K562 (cell line): ENCODE measurements around the gene HOXA10. TPM values are rescaled to one million over a fixed set of nuclear protein-coding genes. Genes with fewer than 3 reads are reported as not detected.

Source experiments
- ATAC-seq: fragments of 200-7000 bp; cut with Tn5 transposase; 3 replicates; pipeline ENCODE4 v1.9.1; 2020; ENCODE audit warnings: moderate library complexity
- BruUV-seq: library from RNA; stranded (reverse); fragments of 400-500 nt; replicated peaks from 2 replicates; lab custom pipeline; 2021; lab: Mats Ljungman, UMichigan
- CTCF ChIA-PET: fragments of 300-600 bp; formaldehyde crosslinking; extraction: SDS; loops from one replicate; lab custom pipeline; 2021; ENCODE audit warnings: low intra/inter-chr PET ratio; lab: Yijun Ruan, JAX
- POLR2A ChIA-PET: fragments of 300-600, 350-650 bp; sonication (Branson Sonifier 250); formaldehyde crosslinking; extraction: SDS; loops from one replicate; lab custom pipeline; 2021; ENCODE audit warnings: antibody characterized with exemption, inconsistent platforms; lab: Yijun Ruan, JAX
- DNase-seq, 4 experiments: peaks; one replicate each; pipeline versions ENCODE4 v3.0.0 to v3.0.0-alpha.2; 2011 to 2018; ENCODE audit warnings: low spot score in 3 of 4, mixed read lengths in 3 of 4; ENCODE audit errors: extremely low read depth in 1 of 4
- FAIRE-seq: peaks from 2 replicates; lab custom pipeline; 2011; peaks lifted over from hg19 to GRCh38; lab: Jason Lieb, UNC
- H2AFZ ChIP-seq: 2 replicates; pipeline ENCODE4 v1.6.0; 2011; ENCODE audit warnings: low read depth, low read length, control low read depth, inconsistent platforms
- H3K27ac ChIP-seq: fragments of 200-600 bp; 3 replicates; pipeline ENCODE4 v1.8.0; 2011; ENCODE audit warnings: low read depth, mild to moderate bottlenecking, control low read depth, inconsistent platforms, low read length, moderate library complexity, mixed read lengths; ENCODE audit errors: extremely low read depth
- H3K27me3 ChIP-seq, 2 experiments: fragments of 300-600 bp in 1 of 2; 2 replicates in 1 of 2; 3 replicates in 1 of 2; pipeline versions ENCODE4 v1.6.0 to v1.8.0; 2011; ENCODE audit warnings: inconsistent platforms in 2 of 2, low read length in 2 of 2, mild to moderate bottlenecking in 1 of 2, mixed read lengths in 1 of 2, moderate library complexity in 1 of 2; ENCODE audit not compliant: control insufficient read depth in 2 of 2, insufficient read depth in 2 of 2
- H3K36me3 ChIP-seq: fragments of 300-600 bp; 3 replicates; pipeline ENCODE4 v1.8.0; 2011; ENCODE audit warnings: mild to moderate bottlenecking, low read length, inconsistent platforms; ENCODE audit not compliant: control insufficient read depth, insufficient read depth
- H3K4me1 ChIP-seq, 2 experiments: fragments of 200-600 bp in 1 of 2; replicated peaks in 1 of 2; 2 replicates in 1 of 2; 3 replicates in 1 of 2; pipeline versions ENCODE4 v1.5.1 to v1.8.0; 2011; ENCODE audit warnings: inconsistent platforms in 2 of 2, low read length in 2 of 2, mild to moderate bottlenecking in 1 of 2, mixed read lengths in 1 of 2, moderate library complexity in 1 of 2; ENCODE audit not compliant: control insufficient read depth in 2 of 2, insufficient read depth in 2 of 2
- H3K4me2 ChIP-seq: 2 replicates; pipeline ENCODE4 v1.6.1; 2011; ENCODE audit warnings: low read length, control low read depth, inconsistent platforms, mixed read lengths; ENCODE audit not compliant: insufficient read depth
- H3K4me3 ChIP-seq: fragments of 200-600 bp; sonication (generic), shearing (Covaris generic); 2 replicates; pipeline ENCODE4 v1.5.1; 2016; ENCODE audit warnings: control low read depth, inconsistent platforms
- H3K79me2 ChIP-seq: fragments of 200-600 bp; 3 replicates; pipeline ENCODE4 v1.8.0; 2011; ENCODE audit warnings: low read length, inconsistent platforms; ENCODE audit not compliant: control insufficient read depth, insufficient read depth
- H3K9ac ChIP-seq, 2 experiments: 2 replicates each; pipeline versions ENCODE4 v1.6.0 to v1.6.1; 2011; ENCODE audit warnings: low read depth in 2 of 2, low read length in 2 of 2, control low read depth in 1 of 2, inconsistent platforms in 1 of 2, mild to moderate bottlenecking in 1 of 2, mixed read lengths in 1 of 2; ENCODE audit not compliant: insufficient read depth in 1 of 2
- H3K9me1 ChIP-seq: one replicate; pipeline ENCODE4 v1.6.0; 2011; ENCODE audit warnings: inconsistent platforms, mild to moderate bottlenecking, low read length, moderate library complexity; ENCODE audit not compliant: control insufficient read depth, insufficient read depth
- H3K9me3 ChIP-seq: replicated peaks from 2 replicates; pipeline ENCODE4 v1.5.1; 2011; ENCODE audit warnings: low read depth, low read length, inconsistent platforms; ENCODE audit not compliant: control insufficient read depth, insufficient read depth
- H4K20me1 ChIP-seq: replicated peaks from 2 replicates; pipeline ENCODE4 v1.6.1; 2011; ENCODE audit warnings: low read length, inconsistent platforms, mixed read lengths; ENCODE audit not compliant: control insufficient read depth, insufficient read depth
- ARID3B ChIP-seq: fragments of 250-450 bp; sonication (Bioruptor Pico); IDR thresholded peaks from 2 replicates; pipeline ENCODE4 v1.4.0; 2020; ENCODE audit warnings: borderline replicate concordance
- ARNT ChIP-seq, 2 experiments: fragments of 450-650 bp; IDR thresholded peaks; 2 replicates each; pipeline ENCODE4 v1.6.1; 2016; ENCODE audit warnings: mild to moderate bottlenecking in 1 of 2
- CBX1 ChIP-seq: sonication (generic); IDR thresholded peaks from 2 replicates; pipeline ENCODE4 v1.6.1; 2016; ENCODE audit warnings: antibody characterized with exemption, low read depth, mild to moderate bottlenecking
- DACH1 ChIP-seq: fragments of 450-650 bp; IDR thresholded peaks from 2 replicates; pipeline ENCODE4 v1.6.1; 2018; ENCODE audit not compliant: partially characterized antibody
- FOXA1 ChIP-seq: fragments of 450-650 bp; IDR thresholded peaks from 2 replicates; pipeline ENCODE4 v1.6.1; 2016; ENCODE audit warnings: mild to moderate bottlenecking, borderline replicate concordance
- GTF2A2 ChIP-seq: IDR thresholded peaks from 2 replicates; pipeline ENCODE4 v1.6.1; 2016; ENCODE audit warnings: mild to moderate bottlenecking, missing genetic modification characterization, missing compliant biosample characterization
- JUND ChIP-seq, 2 experiments: IDR thresholded peaks; 2 replicates in 1 of 2; 3 replicates in 1 of 2; pipeline ENCODE4 v1.6.1; 2011; ENCODE audit warnings: borderline replicate concordance in 2 of 2, low read depth in 2 of 2, low read length in 2 of 2, improper control_type of control experiment in 1 of 2, missing biosample characterization in 1 of 2, missing genetic modification characterization in 1 of 2, missing genetic modification reagents in 1 of 2
- KDM1A ChIP-seq, 2 experiments: fragments of 450-650 bp; IDR thresholded peaks; 2 replicates each; pipeline ENCODE4 v1.6.1; 2016; ENCODE audit warnings: mild to moderate bottlenecking in 2 of 2
- NCOA4 ChIP-seq: fragments of 450-650 bp; IDR thresholded peaks from 2 replicates; pipeline ENCODE4 v1.6.1; 2018; ENCODE audit warnings: mild to moderate bottlenecking; ENCODE audit not compliant: partially characterized antibody
- RAD21 ChIP-seq, 2 experiments: fragments of 250-450 bp in 1 of 2; fragments of 450-650 bp in 1 of 2; sonication (Bioruptor Pico) in 1 of 2; formaldehyde crosslinking in 1 of 2; IDR thresholded peaks in 1 of 2; conservative IDR thresholded peaks in 1 of 2; 2 replicates each; pipeline versions ENCODE4 v1.4.0 to v1.8.0; 2020 to 2022; ENCODE audit warnings: mild to moderate bottlenecking in 2 of 2, moderate library complexity in 1 of 2
- SIN3B ChIP-seq: fragments of 450-650 bp; IDR thresholded peaks from 2 replicates; pipeline ENCODE4 v1.6.1; 2017; ENCODE audit warnings: low read depth, mild to moderate bottlenecking, moderate library complexity
- ZNF583 ChIP-seq: fragments of 250-450 bp; sonication (Bioruptor Pico); IDR thresholded peaks from 2 replicates; pipeline ENCODE4 v1.4.0; 2020
- ZNF707 ChIP-seq: fragments of 250-450 bp; sonication (Bioruptor Pico); conservative IDR thresholded peaks from 2 replicates; pipeline ENCODE4 v1.8.0; 2022; ENCODE audit warnings: inconsistent platforms, mild to moderate bottlenecking, moderate library complexity
- WGBS: fragments of 100-300 bp; shearing (Covaris generic); methylation state at CpG from one replicate; pipeline ENCODE4 v1.1.6; 2016; ENCODE audit warnings: low coverage, mixed read lengths; ENCODE audit not compliant: insufficient coverage; ENCODE audit errors: missing lambda C conversion rate; 5-methylcytosine and 5-hydroxymethylcytosine counted together
- in situ Hi-C: fragments of 300-500 bp; cut with MboI; formaldehyde crosslinking; loops from 4 replicates; pipeline ENCODE4 v1.15.0; 2018; ENCODE audit warnings: inconsistent platforms, mixed read lengths
- intact Hi-C: fragments of 100-400 bp; cut with micrococcal nuclease; formaldehyde crosslinking; loops from 2 replicates; pipeline ENCODE4 v1.14.2; 2022
- polyA plus RNA-seq, 8 experiments: library from polyadenylated mRNA; depleted of rRNA in 4 of 8; stranded (reverse) in 5 of 8; unstranded in 3 of 8; fragments of >200 nt; fragmentation: Nextera tagmentation in 2 of 8; fragmentation: Illumina TruSeq in 1 of 8; extraction: Ambion mirVana in 2 of 8; extraction: Trizol in 1 of 8; gene quantifications; 2 replicates each; pipeline versions ENCODE4 v1.2.1 to v1.2.3, GENCODE V29; 2011 to 2014; ENCODE audit warnings: inconsistent platforms in 1 of 8, missing spikeins in 1 of 8
- total RNA-seq, 7 experiments: library from RNA; depleted of rRNA in 6 of 7; stranded (reverse); fragments of >200 nt in 6 of 7; fragmentation: Illumina TruSeq in 2 of 7; extraction: Trizol in 2 of 7; gene quantifications; 2 replicates each; pipeline versions ENCODE4 v1.2.1 to v1.2.3, GENCODE V29; 2011 to 2021; ENCODE audit warnings: low replicate concordance in 1 of 7
- TF ChIP-seq, protein P1 (sequence below): IDR thresholded peaks from 2 replicates; pipeline ENCODE4 v1.6.1; 2014; ENCODE audit warnings: antibody characterized with exemption

HOXA10 gene
- total and polyA plus RNA-seq, 9 of the 15 experiments (the other 6 are each of a cell fraction or from before 2014, with no cell fraction given) = not detected

- FAIRE-seq (no peak), DNase-seq (no peak), ATAC-seq (no peak)
- intact Hi-C loops = no loop called here
- POLR2A ChIA-PET = interaction anchor here (0.6 to 0.7 kb wide), 2 partner anchors 19 to 32 kb away, joined by 3 read pairs; no protein-coding TSS in a partner anchor
- TF ChIP-seq DACH1 (no peak), ARID3B (CRISPR knock-in tag) (no peak), RAD21 (CRISPR knock-in tag; conservative IDR thresholded peaks at IDR 0.05 in 1 of 2, IDR thresholded peaks at IDR 0.05 in 1 of 2) (no peak), SIN3B (no peak), GTF2A2 (tag) (no peak), CBX1 (no peak), NCOA4 (no peak), ZNF583 (CRISPR knock-in tag) (no peak), ZNF707 (CRISPR knock-in tag) (no peak), KDM1A (IDR thresholded peaks at IDR 0.05) (no peak), ARNT (IDR thresholded peaks at IDR 0.05) (no peak), JUND (IDR thresholded peaks at IDR 0.05; ENCODE audit: borderline replicate concordance, low read depth, low read length) (no peak), JUND (tag; IDR thresholded peaks at IDR 0.05; ENCODE audit: borderline replicate concordance, low read depth, low read length) (no peak), FOXA1 (no peak)
- TF ChIP-seq, protein P1, sequence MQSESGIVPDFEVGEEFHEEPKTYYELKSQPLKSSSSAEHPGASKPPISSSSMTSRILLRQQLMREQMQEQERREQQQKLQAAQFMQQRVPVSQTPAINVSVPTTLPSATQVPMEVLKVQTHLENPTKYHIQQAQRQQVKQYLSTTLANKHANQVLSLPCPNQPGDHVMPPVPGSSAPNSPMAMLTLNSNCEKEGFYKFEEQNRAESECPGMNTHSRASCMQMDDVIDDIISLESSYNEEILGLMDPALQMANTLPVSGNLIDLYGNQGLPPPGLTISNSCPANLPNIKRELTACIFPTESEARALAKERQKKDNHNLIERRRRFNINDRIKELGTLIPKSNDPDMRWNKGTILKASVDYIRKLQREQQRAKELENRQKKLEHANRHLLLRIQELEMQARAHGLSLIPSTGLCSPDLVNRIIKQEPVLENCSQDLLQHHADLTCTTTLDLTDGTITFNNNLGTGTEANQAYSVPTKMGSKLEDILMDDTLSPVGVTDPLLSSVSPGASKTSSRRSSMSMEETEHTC = no peak
- in situ Hi-C loops = loop anchor here (10.0 kb wide), 1 partner anchor 288 kb away; no protein-coding TSS in a partner anchor
- no peak within 1 kb of the TSS for H3K27ac ChIP-seq
- no peak within 1 kb of the TSS for H3K9ac ChIP-seq
- H3K79me2 ChIP-seq = no peaks in the 10 kb centered on the region
- no peaks in the 10 kb centered on the region for H4K20me1 ChIP-seq
- H3K4me3 ChIP-seq = no peak within 1 kb of the TSS
- peaks cover 30 to 87% of the 10 kb centered on the region in 2 experiments for H3K27me3 ChIP-seq
- no peaks in the 10 kb centered on the region for H3K9me3 ChIP-seq
- no peak within 1 kb of the TSS for H2AFZ ChIP-seq
- 65% methylated on average over 72 of the region's 86 CpGs for WGBS
- H3K36me3 ChIP-seq = no peaks in the 10 kb centered on the region
- no peak within 1 kb of the TSS for H3K4me2 ChIP-seq
- BruUV-seq = no TSS peak
- peaks cover 0 to 20% of the 10 kb centered on the region in 2 experiments; a peak in 2 of 5 replicates for H3K4me1 ChIP-seq
- CTCF ChIA-PET = no interaction called here
- H3K9me1 ChIP-seq = no peaks in the 10 kb centered on the region
Measured at GRCh38 chr7:27143023-27143949, 30.8 kb downstream of the HOXA10 start, which contains the start of gene HOXA5. Gene HOXA5, minus strand, starts transcription at chr7:27143681. Its CDS starts 74 bp downstream, at chr7:27143607.
